ENCODE data around the gene CFAP46.

- TF ChIP-seq GATA3 (IDR thresholded peaks at IDR 0.05; ENCODE audit: low read depth, low read length): no peak
- no peak for TF ChIP-seq GATA2 (IDR thresholded peaks at IDR 0.05; ENCODE audit: low read depth, low read length)
These were observed 176.1 kb downstream of the CFAP46 start for GRCh38 chr10:132766291-132766690.

Measured in SH-SY5Y (cell line).